Neural progenitor cell (in vitro differentiated cells): Measurements from ENCODE around the gene PDE8B.

Experiments used
- EZH2 ChIP-seq: fragments of 200-600 bp; sonication (generic); IDR thresholded peaks from 2 replicates; pipeline ENCODE4 v1.6.1; 2017; ENCODE audit warnings: antibody characterized with exemption, mild to moderate bottlenecking, moderate library complexity
- EZH2phosphoT487 ChIP-seq: fragments of 200-600 bp; sonication (generic); IDR thresholded peaks from 2 replicates; pipeline ENCODE4 v1.6.1; 2017; ENCODE audit warnings: antibody characterized with exemption
- TF ChIP-seq, protein P1 (sequence below): fragments of 200-600 bp; sonication (generic); IDR thresholded peaks from 2 replicates; pipeline ENCODE4 v1.5.1; 2017; ENCODE audit warnings: antibody characterized with exemption, mild to moderate bottlenecking

DNA sequence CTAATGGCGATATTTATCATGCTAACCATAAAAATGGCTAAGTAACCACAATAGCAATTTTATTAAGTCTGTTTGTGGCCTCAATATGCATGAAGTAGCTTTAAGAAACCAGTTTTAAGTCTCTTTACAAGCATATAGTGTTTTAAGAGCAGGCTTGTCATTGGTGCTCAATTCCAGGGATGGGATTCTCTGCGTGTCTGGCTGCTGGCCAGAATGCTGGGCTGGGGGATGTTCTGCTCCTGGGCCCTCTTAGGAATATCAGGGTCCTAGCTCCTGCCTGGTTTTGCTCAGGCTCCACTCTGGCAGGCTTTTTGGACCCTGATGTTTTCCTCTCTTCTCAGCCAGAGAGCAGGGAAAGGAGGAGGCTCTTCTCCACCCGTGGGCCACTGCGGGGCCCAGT is 127.2 kb downstream of the PDE8B start:
- TF ChIP-seq, protein P1, sequence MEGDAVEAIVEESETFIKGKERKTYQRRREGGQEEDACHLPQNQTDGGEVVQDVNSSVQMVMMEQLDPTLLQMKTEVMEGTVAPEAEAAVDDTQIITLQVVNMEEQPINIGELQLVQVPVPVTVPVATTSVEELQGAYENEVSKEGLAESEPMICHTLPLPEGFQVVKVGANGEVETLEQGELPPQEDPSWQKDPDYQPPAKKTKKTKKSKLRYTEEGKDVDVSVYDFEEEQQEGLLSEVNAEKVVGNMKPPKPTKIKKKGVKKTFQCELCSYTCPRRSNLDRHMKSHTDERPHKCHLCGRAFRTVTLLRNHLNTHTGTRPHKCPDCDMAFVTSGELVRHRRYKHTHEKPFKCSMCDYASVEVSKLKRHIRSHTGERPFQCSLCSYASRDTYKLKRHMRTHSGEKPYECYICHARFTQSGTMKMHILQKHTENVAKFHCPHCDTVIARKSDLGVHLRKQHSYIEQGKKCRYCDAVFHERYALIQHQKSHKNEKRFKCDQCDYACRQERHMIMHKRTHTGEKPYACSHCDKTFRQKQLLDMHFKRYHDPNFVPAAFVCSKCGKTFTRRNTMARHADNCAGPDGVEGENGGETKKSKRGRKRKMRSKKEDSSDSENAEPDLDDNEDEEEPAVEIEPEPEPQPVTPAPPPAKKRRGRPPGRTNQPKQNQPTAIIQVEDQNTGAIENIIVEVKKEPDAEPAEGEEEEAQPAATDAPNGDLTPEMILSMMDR: no peak
- TF ChIP-seq EZH2phosphoT487 (no peak), EZH2 (no peak)
